Mucosa of descending colon (tissue), 3 donors: ENCODE results near the gene NTM. TPM values are rescaled to one million over a fixed set of nuclear protein-coding genes. Genes with fewer than 3 reads are reported as not detected.

Source experiments
- ATAC-seq: fragments of 200-7000 bp; cut with Tn5 transposase; one replicate; pipeline ENCODE4 v1.9.1; 2020; ENCODE audit warnings: mild to moderate bottlenecking, moderate library complexity
- DNase-seq, 3 donors: peaks; one replicate each; pipeline ENCODE4 v3.0.0-alpha.2; 2020
- H3K36me3 ChIP-seq: fragments of 200-600 bp; one replicate; pipeline ENCODE4 v1.8.0; 2021; ENCODE audit warnings: low read depth, mild to moderate bottlenecking
- H3K4me1 ChIP-seq: fragments of 200-600 bp; one replicate; pipeline ENCODE4 v1.8.0; 2021; ENCODE audit warnings: low read depth, mild to moderate bottlenecking
- H3K4me3 ChIP-seq: fragments of 200-600 bp; one replicate; pipeline ENCODE4 v1.8.0; 2021; ENCODE audit warnings: mild to moderate bottlenecking
- H3K9me3 ChIP-seq: fragments of 200-600 bp; one replicate; pipeline ENCODE4 v1.8.0; 2021; ENCODE audit warnings: mild to moderate bottlenecking
- intact Hi-C, 2 donors: fragments of 100-400 bp; cut with DNase I in 1 of 2; cut with micrococcal nuclease in 1 of 2; formaldehyde crosslinking; loops; one replicate each; pipeline versions ENCODE4 v1.11.0 to v1.11.1; 2022; cut with DNase I, micrococcal nuclease
- total RNA-seq, 3 donors: library from RNA; stranded (reverse); fragmentation: NEBNext Ultra II Directional in 2 of 3; extraction: Animal tissue kit (Norgen Biotek cat#: 25700) in 2 of 3; gene quantifications; one replicate each; pipeline versions ENCODE4 v1.2.1 to v1.2.4, GENCODE V29; 2021 to 2023
- TF ChIP-seq, protein P1 (sequence below): fragments of 200-600 bp; IDR thresholded peaks from one replicate; pipeline ENCODE4 v1.8.0; 2022; ENCODE audit warnings: antibody characterized with exemption, mild to moderate bottlenecking
- donor health status: DM: no; HTN: no; CAD: no; lungs with moderate emphysema.
- donor health status: DM: no; HTN: no; CAD: no.
- donor health status: DM: no; HTN: yes; CAD: no.

Gene NTM
- total RNA-seq, 3 donors from 2014 or later: 0.64 to 7.7 (median 1.2) TPM

GRCh38 chr11:131666617-131667016, 296.2 kb downstream of the NTM start:
- intact Hi-C loops: no loop called here
- TF ChIP-seq, protein P1, sequence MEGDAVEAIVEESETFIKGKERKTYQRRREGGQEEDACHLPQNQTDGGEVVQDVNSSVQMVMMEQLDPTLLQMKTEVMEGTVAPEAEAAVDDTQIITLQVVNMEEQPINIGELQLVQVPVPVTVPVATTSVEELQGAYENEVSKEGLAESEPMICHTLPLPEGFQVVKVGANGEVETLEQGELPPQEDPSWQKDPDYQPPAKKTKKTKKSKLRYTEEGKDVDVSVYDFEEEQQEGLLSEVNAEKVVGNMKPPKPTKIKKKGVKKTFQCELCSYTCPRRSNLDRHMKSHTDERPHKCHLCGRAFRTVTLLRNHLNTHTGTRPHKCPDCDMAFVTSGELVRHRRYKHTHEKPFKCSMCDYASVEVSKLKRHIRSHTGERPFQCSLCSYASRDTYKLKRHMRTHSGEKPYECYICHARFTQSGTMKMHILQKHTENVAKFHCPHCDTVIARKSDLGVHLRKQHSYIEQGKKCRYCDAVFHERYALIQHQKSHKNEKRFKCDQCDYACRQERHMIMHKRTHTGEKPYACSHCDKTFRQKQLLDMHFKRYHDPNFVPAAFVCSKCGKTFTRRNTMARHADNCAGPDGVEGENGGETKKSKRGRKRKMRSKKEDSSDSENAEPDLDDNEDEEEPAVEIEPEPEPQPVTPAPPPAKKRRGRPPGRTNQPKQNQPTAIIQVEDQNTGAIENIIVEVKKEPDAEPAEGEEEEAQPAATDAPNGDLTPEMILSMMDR: no peak
- DNase-seq: no peak

GRCh38 chr11:131667566-131667965, 297.2 kb downstream of the NTM start:
- TF ChIP-seq, protein P1: no peak
- no peaks in the 10 kb centered on the region for H3K36me3 ChIP-seq
- no peak for DNase-seq
- no peaks in the 10 kb centered on the region for H3K4me1 ChIP-seq
- no peak for ATAC-seq
- H3K4me3 ChIP-seq: no peak overlapping the region
- no peaks in the 10 kb centered on the region for H3K9me3 ChIP-seq
- intact Hi-C loops: no loop called here

More at GRCh38 chr11:131666617-131667016, 296.2 kb downstream of the NTM start:
- no peaks in the 10 kb centered on the region for H3K36me3 ChIP-seq
- ATAC-seq: no peak
- no peaks in the 10 kb centered on the region for H3K4me1 ChIP-seq
- no peaks in the 10 kb centered on the region for H3K9me3 ChIP-seq
- H3K4me3 ChIP-seq: no peak overlapping the region

GRCh38 chr11:131668500-131669400, 298.3 kb downstream of the NTM start:
- Histone ChIP-seq H3K4me1 (no peaks in the 10 kb centered on the region), H3K4me3 (no peak overlapping the region), H3K9me3 (no peaks in the 10 kb centered on the region), H3K36me3 (no peaks in the 10 kb centered on the region)
- TF ChIP-seq, protein P1: peak; percentile 32
- intact Hi-C loops: no loop called here
- DNase-seq: peak in 2 of 3 donors; percentile 43 to 46
- peak; percentile 58 for ATAC-seq

DNA sequence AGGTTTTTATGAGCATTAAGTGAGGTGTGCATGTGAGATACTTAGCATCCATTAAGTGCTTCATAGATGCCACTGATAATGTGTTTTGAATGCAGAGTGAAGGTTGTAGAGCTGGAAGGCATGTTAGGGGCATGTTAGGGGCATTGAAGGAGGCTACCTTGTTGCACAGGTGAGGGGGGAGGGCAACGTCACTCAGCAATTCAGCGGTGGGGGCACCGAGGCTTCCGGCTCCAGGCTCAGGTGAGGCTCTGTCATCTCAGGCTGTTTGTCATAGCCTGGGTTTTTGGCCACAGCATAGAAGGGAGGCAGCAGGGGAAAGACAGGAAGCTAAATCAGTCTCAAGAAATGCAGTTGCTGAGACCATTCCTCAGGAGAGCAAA, 299.0 kb downstream of the NTM start:
- DNase-seq (no peak), ATAC-seq (no peak)
- Histone ChIP-seq H3K9me3 (no peaks in the 10 kb centered on the region), H3K4me3 (no peak overlapping the region), H3K36me3 (no peaks in the 10 kb centered on the region), H3K4me1 (no peaks in the 10 kb centered on the region)
- TF ChIP-seq, protein P1: no peak
- intact Hi-C loops: no loop called here

GRCh38 chr11:131670876-131671275, 300.5 kb downstream of the NTM start:
- Histone ChIP-seq H3K4me3 (no peak overlapping the region), H3K9me3 (no peaks in the 10 kb centered on the region), H3K4me1 (no peaks in the 10 kb centered on the region), H3K36me3 (no peaks in the 10 kb centered on the region)
- no peak for DNase-seq
- intact Hi-C loops: loop anchor here in 1 of 2 donors (5.0 kb wide), 2 partner anchors 604 to 749 kb away; no protein-coding TSS in a partner anchor
- ATAC-seq: no peak
- TF ChIP-seq, protein P1: no peak
